Kasumi-1 (cell line): ENCODE data around the gene NUP50.

ENCODE experiments used
- DNase-seq, 2 experiments: peaks; one replicate each; lab custom pipeline; 2025; lab: John Stamatoyannopoulos, UW

The NUP50 gene

DNA sequence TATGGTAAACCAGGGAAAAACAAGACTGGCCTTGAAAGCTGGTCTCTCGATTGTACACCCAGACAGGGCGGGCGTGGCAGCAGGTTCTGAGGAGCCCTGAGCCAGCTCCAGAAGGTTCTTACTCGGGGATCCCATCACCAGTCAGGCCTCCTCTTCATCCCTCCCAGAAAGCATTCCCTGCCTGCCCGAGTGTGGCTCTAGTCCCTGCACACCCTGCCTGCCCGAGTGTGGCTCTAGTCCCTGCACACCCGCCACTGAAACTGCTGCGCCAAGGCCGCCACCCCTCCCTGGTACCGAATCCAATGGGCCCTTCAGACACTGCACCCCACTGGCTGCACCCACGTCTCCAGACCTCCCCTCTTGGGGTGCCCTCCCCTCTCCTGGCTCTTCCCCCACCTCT is 46.9 kb downstream of the NUP50 start:
- DNase-seq, result no peak

DNA sequence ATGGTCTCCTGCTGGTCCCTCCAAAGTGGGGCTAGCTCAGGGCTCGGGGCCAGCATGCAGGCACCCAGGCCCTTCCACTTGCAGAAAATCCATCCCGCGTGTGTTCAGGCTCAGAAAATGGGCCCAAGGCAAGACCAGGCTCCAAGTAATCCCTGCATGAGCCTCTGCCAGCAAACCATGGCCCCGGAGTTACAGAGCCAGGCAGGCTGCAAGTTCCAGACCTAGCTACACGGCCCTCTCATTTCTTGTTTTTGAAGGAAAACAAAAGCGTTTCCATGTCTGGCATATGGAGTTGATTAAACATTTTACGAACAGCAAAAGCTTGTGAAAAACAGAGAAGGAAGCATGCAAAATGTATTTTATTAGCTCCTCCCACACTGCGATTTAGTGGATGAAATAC is 47.3 kb downstream of the NUP50 start:
- DNase-seq, result no peak

DNA sequence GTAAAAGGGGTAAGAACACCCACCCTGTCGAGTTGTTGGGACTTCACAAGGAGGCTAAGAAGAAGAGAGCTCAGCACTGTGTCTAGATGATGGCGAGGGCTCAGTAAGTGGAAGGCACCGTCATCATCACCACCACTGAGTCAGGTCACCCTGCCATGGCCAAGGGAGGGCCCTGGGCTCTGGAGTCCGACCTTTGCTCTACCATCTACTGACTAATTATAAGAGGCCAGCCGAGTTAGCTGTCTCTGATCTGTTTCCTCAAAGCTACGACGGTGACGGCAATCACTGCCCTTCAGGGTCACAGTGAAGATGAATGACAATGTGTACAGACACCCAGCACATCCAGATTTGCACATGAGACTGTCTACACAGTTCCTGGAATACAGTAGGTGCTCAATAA is 47.7 kb downstream of the NUP50 start:
- no peak for DNase-seq

DNA sequence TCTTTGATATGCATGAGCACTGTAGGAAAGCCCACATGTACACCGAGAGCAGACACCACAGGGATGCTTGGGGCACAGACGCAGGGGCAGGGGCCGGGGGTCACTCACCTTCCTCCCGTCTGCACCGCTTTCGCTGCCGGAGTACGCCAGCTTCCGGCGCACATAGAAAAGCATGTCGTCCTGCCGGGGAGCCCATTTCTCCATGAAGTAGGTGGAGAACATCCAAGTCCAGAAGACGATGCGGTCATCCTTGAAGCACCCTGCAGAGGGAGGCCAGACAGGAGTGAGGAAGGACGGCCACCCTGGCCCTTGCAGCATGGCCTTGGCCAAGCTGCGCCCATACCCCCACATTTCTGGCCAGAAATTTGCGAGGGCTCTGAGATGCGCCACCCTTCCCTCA is 48.1 kb downstream of the NUP50 start:
- no peak for DNase-seq

DNA sequence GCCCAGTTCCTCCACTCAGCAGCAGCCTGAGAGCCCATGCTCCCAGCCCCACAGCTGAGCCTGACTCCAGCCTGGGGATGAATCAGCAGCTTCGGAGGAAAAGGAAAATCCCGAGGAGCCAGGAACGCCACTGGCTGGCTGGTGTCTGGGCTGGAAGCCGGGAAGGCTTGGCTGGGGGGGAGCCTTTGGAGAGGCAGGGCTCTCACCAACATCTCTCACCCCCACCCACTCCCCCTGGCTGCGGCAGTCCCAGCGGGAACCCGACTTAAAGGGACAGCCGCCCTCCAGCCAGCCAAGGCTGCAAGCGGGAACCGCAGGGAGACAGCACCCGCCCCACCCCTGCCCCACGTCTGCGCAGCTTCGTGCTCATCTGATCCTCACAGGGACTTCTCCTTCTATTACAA is 48.6 kb downstream of the NUP50 start:
- DNase-seq, result no peak

DNA sequence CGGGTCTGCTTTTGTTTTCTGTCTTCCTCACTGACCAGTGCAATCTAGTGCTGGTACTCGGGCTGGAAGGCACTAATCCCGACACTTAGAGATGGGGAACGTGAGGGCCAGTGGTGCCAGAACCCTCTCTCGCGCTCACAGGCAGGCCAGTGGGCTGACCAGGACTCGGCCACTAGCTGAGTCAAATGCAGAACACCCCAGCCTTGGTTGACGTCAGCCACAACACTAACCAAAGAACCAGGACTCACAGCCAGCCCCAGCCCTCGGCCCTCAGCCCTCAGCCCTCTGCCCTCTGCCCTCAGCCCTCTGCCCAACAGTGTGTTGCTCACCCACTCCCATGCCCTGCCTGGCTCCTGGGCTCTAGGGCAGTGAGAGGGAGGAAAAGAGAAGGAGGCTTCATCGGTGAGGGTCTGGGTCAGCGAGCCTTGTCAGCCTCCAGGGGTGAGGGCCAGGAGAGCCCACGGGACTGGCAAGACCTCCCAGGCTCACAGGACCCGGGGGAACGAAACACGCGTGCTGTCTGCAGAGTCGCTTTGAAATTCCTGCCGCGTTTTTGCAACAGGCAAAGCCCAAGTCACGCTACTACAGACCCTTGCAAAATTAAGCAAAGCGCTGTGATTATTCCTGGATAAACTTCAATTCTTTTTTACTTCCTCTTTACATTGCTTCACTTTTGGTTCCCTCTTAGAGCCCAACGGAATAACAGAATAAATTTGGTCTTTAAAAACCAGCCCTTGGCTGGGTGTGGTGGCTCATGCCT is 49.4 kb downstream of the NUP50 start:
- peak; percentile 51 to 70 for DNase-seq

DNA sequence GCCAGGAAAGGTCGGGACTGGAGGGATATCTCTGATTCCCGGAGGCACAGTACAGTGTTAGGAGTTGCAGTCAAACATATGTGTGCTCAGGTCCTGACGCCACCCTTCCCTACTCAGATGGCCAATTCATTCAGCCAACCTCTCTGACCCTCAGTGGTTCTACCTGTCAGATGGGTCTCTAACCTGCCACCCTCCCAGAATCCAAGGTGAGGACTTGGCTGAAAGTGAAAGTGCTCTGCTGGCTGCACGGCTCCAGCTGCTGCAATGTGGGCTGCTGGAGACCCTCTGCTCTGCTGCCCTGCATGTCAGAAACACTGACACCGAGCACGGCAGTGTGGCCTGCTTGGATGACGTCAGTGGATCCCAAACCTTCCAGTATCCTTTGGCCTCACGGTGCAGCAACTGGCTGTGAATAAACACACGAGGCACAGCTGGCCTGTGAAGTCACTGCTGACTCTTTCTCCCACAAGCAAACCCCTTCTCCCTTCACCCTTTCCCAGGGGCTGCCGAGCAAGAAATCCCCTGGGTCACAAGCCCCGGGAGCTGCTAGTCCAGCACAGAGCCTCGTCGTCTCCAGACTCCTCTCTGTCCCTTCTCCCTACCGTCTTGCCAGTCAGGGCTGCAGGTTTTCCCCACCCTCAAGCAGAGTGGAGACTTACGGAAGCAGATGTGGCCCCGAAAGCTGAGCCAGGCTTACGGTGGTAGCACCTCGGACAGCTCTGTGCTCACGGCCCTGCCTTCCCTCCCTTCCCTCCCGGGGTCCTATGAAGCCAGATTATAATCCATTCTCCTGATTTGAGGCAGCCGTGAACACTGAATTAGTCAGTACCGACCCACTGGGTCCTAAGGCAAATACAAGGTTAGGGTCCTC is 52.6 kb downstream of the NUP50 start:
- DNase-seq, result no peak

DNA sequence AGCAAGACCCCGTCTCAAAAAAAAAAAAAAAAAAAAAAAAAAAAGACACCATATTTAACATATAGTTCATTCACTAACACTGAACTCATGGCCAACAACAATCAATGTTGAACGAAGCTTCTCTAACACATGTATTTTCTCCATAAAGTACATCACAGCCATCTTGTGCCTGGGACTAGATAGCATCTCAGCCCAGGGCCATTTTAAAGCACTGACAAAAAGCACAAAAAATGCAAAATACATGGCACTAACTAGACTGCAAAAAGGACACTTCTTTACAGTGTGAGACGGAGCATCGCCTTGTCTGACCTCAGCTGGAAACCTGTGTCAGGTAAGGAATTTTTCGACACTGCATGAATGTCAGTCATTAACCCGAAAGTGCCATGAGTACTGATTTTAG is 53.6 kb downstream of the NUP50 start:
- no peak for DNase-seq

DNA sequence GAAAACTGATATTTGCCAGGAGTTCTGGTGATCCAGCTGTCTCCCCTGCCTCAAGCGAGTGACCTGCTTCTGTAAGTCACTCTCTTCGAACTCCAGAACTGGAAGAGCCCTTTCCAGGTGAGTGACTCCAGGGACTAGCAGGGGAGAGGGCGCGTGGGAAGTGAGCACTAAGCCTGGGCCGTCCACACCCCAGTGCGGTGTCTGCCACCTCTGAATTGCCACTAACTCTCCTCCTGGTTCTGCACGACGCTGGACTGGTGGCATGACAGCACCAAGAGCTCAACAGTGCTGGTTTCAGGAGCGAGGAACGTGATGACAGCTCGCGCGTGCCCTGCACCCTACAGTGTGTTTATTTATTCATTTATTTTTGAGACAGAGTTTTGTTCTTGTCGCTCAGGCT is 54.1 kb downstream of the NUP50 start:
- no peak for DNase-seq

DNA sequence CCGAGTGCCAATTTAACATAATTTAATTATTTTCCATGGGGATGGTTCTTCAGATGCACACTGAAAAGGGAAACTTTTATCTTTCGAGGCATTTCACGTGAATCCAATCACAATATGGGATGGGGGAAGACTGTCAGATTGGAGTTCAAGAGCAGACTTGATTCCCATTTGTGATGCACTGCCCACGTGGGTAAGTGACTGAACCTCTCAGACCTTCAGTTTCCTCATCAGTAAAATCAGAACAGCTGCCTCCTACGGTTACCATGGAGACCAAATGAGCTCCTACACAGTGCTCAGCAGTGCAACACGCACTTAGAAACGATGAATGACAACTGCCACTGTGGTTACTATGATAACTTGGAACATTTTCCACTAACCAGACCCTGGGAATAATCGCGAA is 55.3 kb downstream of the NUP50 start:
- DNase-seq, result no peak

DNA sequence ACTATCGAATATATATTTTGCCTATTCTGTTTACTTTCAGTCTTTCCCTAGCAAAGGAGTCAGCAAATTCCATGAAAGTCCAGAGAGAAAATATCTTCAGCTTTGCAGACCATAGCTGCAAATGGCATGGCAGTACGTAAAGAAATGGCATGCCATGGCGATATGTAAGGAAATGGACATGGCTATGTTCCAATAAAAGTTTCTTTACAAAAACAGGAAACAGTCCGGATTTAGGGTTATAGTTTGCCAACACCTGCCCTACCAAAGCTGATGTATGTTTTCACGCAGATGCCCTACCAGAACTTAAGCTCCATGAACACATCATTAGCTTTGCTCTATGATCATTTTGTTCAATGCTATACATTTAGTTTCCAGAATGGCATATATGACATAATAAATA is 57.5 kb downstream of the NUP50 start:
- DNase-seq, result no peak

DNA sequence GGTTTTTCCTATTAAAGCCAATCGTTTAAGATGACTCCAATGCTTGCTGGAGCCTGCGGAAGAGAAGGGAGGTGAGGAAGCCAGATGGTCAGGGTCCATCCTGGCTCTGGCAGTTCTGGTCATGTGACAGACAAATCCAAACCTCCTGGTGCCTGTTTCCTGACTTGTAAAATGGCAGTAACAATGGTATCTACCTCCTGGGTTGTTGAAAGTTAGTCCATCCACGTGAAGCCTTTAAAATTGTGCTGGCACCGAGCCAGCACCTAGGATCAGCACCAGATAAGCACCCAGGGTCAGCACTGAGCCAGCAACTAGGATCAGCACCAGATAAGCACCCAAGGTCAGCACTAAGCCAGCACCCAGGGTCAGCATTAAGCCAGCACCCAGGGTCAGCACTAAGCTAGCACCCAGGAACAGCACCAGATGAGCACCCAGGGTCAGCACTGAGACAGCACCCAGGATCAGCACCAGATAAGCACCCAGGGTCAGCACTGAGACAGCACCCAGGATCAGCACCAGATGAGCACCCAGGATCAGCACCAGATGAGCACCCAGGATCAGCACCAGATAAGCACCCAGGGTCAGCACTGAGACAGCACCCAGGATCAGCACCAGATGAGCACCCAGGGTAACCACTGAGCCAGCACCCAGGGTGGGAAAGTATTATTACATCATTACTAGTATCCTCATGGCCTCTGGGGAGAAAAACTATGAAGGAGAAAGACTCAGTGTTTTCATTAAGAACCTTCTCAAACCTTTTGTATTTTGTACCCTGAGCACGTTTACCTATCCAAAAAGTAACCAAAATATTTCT is 59.8 kb downstream of the NUP50 start:
- no peak for DNase-seq

DNA sequence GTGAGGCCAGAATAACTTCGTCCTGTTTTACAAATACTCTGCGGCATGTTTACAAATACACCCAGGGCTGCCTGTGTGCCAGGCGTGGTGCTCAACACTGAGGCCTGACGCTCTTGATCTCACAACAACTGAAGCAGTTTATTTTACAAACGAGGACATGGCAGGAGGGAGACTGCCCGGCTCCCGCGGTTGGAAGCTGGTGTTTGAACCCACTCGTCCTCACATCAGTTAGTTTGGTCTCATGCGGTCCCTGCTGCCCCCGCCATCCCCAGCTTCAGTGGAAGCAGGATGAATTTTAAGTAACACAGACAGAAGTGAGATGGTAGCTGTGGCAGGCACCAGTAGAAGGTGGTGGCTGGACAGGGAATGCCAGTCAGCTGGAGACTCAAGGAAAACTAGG is 60.6 kb downstream of the NUP50 start:
- no peak for DNase-seq

DNA sequence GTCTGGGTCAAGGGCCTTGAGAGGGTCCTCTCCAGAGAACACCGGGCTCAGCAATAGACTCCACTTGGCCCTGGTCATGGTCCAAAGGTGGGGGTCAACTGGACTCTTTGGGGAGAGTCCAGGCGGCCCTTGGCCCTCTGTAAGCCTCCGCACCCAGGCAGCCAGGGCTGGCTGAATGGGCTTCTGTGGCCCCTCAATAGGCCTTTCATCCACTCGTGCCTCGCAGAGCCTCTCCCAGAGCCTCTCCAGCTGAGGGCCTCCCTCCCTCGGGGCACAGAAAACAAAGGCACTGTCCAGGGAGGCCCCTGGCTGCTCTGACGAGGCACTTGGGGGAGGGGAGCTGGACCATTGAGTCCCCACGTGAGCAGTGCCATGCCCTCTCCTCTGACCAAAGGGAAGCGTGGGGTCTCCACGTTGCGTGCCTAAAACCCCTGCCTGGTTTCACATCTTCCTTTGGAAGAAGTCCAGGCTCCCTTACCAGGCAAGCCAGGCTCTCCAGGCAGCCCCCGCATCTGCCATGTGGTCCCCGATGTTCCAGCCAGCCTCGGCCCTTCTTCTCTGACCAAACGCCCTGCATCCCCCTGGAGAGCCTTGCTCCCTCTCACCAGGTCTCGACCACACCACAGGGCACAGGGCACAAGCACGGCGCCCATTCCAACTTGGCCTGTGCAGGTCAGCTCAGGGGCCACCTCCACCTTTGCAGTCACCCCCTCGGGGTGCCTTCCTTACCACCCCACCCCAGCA is 61.4 kb downstream of the NUP50 start:
- no peak for DNase-seq

DNA sequence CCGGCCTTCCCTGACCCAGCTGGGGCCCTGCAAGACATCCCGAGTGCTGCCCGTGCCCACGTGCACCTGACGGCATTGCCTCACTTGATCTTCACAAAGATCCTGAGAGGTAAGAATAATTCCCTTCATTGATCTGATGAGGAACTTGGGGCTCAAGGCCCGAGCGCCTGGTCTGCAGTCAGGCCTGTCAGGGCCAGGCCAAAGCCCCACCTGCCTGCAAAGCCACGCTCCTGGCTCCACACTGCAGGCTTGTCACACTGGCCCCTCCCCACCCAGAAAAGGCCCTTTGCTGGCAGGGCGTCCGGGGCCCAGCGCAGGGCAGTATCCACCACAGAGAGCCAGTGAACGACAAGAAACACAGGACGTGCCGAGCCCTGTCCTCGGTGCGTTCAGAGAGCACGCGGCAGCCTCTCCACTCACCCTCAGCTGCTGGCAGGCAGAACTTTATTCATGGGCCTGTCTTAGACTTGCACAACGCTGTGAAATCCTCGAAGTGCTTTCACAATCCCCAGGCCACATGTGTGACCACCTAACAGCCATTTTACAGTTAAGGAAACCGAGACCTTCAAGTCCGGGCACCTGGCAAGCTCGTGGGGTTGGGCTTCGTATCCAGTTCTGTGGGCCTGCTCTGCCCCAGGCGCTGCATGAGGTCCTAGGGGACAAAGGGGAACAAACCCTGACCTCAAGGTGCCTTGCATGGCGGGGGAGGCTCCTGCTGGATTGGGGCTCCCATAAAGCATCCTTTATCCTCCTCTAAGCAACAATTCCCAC is 62.2 kb downstream of the NUP50 start:
- peak; percentile 26 to 52 for DNase-seq

DNA sequence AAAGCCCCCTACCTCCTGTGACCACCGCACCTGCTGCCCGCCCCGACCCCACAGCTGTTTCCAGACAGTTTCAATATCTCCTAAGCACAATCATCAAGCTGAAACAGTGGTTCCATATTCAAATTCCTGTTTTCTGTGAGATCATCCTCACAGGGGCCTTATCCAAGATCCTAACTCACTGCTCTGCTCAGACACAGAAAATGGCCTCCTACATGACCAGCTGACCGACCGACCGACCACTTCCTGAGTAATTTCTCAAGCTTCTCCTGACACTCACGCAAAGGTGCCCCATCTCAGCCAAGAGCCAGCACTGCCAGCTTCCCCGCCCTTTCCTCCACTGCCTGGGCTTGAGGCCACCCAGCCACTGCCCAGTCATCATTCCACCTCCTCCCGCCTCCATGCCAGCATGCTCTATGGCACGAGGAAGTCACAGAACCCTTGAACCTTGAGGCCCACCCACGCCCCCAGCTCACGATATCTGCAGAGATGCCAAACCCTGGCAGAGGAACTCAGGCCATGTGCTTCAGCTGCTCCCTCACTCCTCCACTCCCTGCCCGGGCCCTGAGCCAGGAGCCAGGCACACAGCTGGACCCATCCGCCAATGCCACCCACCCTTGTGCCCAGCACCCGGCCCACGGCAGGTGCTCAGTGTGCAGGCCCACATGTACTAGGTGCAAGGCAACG is 62.9 kb downstream of the NUP50 start:
- DNase-seq, result no peak

DNA sequence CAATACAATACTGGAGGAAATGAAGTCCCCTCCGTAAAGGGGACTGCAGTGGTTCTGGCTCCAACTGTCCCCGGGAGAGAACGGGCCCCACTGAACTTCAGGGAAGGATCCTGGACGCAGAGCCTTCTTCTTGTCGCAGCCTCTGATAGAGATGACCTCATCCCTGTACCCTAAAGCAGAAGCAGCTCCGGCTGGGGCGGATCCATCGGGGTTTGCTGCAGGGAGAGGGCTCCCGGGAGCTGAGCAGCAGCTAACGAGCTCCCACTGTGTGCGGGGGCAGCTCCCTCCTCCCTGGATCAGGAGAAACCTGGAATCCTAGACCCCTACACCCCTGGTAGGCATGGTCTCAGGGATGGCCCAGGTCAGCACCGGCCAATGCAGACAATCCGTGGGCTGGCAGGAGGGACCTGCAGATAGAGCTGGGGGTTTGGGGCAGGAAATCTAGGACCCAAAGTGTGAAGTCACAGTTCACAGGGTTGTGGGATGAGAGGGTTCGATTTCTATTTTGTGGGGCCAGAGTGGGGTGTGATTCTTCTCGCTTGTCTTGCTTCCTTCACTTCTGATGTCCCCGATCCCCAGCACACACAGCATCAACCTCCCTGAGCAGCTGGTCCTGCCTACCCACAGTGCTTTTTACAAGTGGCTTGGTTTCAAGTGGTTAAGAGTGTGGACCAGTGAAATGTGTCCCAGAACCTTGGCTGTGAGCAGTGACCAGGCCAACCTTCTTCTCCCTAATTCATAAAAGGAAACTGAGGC is 64.1 kb downstream of the NUP50 start:
- no peak for DNase-seq

DNA sequence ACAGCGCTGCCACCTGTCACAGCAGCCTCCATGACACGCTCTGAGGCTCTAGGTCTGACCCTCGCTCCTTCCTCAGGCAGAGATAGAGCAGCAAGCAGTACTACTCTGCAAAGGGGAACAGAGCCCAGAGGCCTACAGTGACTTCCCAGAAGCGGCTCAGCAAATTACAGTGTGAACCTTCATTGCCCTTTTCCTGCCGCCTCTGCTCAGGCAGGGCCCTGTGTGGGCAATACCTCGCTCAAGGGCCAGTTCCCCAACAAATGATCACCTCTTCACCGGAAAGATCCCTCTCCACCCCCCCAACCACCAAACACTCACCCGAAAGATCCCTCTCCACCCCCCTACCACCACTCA is 64.7 kb downstream of the NUP50 start:
- no peak for DNase-seq

DNA sequence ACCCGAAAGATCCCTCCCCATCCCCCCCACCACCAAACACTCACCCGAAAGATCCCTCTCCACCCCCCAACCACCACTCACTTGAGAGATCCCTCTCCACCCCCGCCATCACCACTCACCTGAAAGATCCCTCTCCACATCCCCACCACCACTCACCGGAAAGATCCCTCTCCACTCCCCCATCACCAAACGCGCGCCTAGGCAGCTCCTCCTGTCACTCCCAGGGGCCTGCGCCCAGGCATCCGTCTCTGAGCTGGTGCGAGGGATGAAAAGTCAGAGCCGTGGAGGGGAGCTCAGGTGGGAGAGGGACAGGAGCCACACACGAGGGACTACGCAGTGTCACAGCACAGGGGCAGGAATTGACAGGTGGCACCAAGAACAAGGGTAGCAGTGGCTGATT is 65.5 kb downstream of the NUP50 start:
- no peak for DNase-seq
